HG02943 (cell line): ENCODE data around the gene OR10J1.

Source experiments
- ATAC-seq: cut with Tn5 transposase; IDR thresholded peaks from one replicate; pipeline ENCODE4 v1.9.1; 2021; ENCODE audit warnings: mild to moderate bottlenecking, low read depth, moderate library complexity; ENCODE audit not compliant: unreplicated experiment

Gene OR10J1

DNA sequence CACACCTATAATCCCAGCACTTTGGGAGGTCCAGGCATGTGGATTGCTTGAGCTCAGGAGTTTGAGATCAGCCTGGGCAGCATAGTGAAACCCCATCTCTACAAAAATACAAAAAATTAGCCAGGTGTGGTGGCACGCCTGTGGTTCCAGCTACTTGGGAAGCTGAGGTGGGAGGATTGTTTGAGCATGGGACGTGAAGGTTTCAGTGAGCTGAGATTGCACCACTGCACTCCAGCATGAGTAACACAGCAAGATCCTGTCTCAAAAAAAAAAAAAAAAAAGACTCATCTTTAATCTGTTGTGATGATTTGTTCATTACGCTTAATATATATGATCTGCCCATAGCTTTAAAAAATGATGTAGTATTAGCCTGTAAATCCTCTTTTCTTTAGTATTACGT lies 44.0 kb downstream of the OR10J1 start:
- no peak for ATAC-seq
